Stimulated activated CD8-positive, alpha-beta memory T cell treated with anti-CD3 and anti-CD28 coated beads, Interleukin-2, amount 100 ng/mL, for 1 hour (primary cell): ENCODE results near the gene OR10G2.

Experiments used
- DNase-seq, 2 donors: peaks; one replicate each; pipeline ENCODE4 v3.0.0-alpha.2; 2020; ENCODE audit warnings: low read depth in 2 of 2

OR10G2 gene

DNA sequence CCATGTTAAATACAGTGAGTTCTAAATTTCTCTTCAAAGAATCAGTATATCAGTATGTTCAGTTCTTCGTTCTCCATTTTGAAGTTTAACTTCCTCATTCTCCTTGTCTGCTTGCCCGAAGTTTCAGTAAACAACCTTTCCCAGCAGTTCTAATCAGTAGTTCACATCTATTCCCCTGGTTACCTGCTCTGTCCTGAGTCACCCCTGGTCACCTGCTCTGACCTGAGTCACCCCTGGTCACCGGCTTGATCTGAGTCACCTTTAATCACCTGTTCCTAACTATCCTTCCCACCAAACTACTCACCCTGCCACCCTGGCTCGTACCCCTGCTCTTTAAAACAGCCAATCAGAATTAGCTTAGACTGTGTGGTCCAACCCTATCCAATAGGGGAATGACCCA, 45.4 kb downstream of the OR10G2 start:
- no peak for DNase-seq
